GM12878 (cell line): ENCODE data around the gene COQ9. TPM values are rescaled to one million over a fixed set of nuclear protein-coding genes. Genes with fewer than 3 reads are reported as not detected.
"Not testable (repeated sequence)": the region's sequence is repeated elsewhere in the genome, so short reads cannot be mapped to it uniquely, and the experiment has no call there.

Source experiments
- ATAC-seq: fragments of 200-7000 bp; cut with Tn5 transposase; 3 replicates; pipeline ENCODE4 v1.9.1; 2020; ENCODE audit warnings: mild to moderate bottlenecking, moderate library complexity
- BruUV-seq: library from RNA; stranded (reverse); fragments of 400-500 nt; replicated peaks from 2 replicates; lab custom pipeline; 2021; lab: Mats Ljungman, UMichigan
- CTCF ChIA-PET: fragments of 300-600 bp; sonication (Branson Sonifier 250); formaldehyde crosslinking; extraction: SDS; loops from one replicate; lab custom pipeline; 2021; ENCODE audit warnings: inconsistent platforms; lab: Yijun Ruan, JAX
- POLR2A ChIA-PET: fragments of 350-600 bp; formaldehyde crosslinking; extraction: SDS; loops from one replicate; lab custom pipeline; 2021; ENCODE audit warnings: inconsistent platforms; lab: Charles Lee
- RAD21 ChIA-PET: fragments of 300-600 bp; sonication (Branson Sonifier 250); formaldehyde crosslinking; loops from one replicate; lab custom pipeline; 2023; ENCODE audit warnings: antibody characterized with exemption; ENCODE audit not compliant: unreplicated experiment; lab: Charles Lee
- SMC1A ChIA-PET: fragments of 300-600 bp; sonication (Branson Sonifier 250); formaldehyde crosslinking; loops from one replicate; lab custom pipeline; 2023; ENCODE audit not compliant: unreplicated experiment, uncharacterized antibody; lab: Charles Lee
- DNase-seq: peaks from one replicate; pipeline ENCODE4 v3.0.0-alpha.2; 2011; ENCODE audit warnings: low read depth, low spot score
- FAIRE-seq: peaks from 3 replicates; lab custom pipeline; 2011; peaks lifted over from hg19 to GRCh38; lab: Jason Lieb, UNC
- H2AFZ ChIP-seq: 2 replicates; pipeline ENCODE4 v1.6.0; 2011; ENCODE audit warnings: low read depth, low read length, control low read depth; ENCODE audit not compliant: control insufficient read depth
- H3K27ac ChIP-seq: 2 replicates; pipeline ENCODE4 v1.5.1; 2011; ENCODE audit warnings: control low read depth; ENCODE audit not compliant: control insufficient read depth, insufficient read depth
- H3K27me3 ChIP-seq, 2 experiments: replicated peaks in 1 of 2; 2 replicates each; pipeline versions ENCODE4 v1.6.0 to v1.6.1; 2011; ENCODE audit warnings: low read length in 1 of 2; ENCODE audit not compliant: control insufficient read depth in 2 of 2, insufficient read depth in 2 of 2
- H3K36me3 ChIP-seq, 2 experiments: 2 replicates each; pipeline ENCODE4 v1.5.1; 2011; ENCODE audit warnings: low read length in 1 of 2; ENCODE audit not compliant: control insufficient read depth in 2 of 2, insufficient read depth in 2 of 2
- H3K4me1 ChIP-seq: 2 replicates; pipeline ENCODE4 v1.6.1; 2011; ENCODE audit warnings: mild to moderate bottlenecking, low read length, moderate library complexity, mixed read lengths; ENCODE audit not compliant: control insufficient read depth, insufficient read depth
- H3K4me2 ChIP-seq: 2 replicates; pipeline ENCODE4 v1.6.0; 2011; ENCODE audit warnings: control low read depth; ENCODE audit not compliant: control insufficient read depth, insufficient read depth
- H3K4me3 ChIP-seq: fragments of 200-600 bp; sonication (generic); 2 replicates; pipeline ENCODE4 v1.5.1; 2016
- H3K79me2 ChIP-seq: 2 replicates; pipeline ENCODE4 v1.6.0; 2011; ENCODE audit warnings: low read length; ENCODE audit not compliant: control insufficient read depth, insufficient read depth
- H3K9ac ChIP-seq: 2 replicates; pipeline ENCODE4 v1.8.0; 2011; ENCODE audit warnings: low read length, control low read depth, mixed read lengths; ENCODE audit not compliant: control insufficient read depth, insufficient read depth
- H3K9me3 ChIP-seq: replicated peaks from 3 replicates; pipeline ENCODE4 v1.5.1; 2011; ENCODE audit warnings: mild to moderate bottlenecking, low read length; ENCODE audit not compliant: control insufficient read depth, insufficient read depth
- H4K20me1 ChIP-seq: 2 replicates; pipeline ENCODE4 v1.6.0; 2011; ENCODE audit not compliant: control insufficient read depth, insufficient read depth
- IKZF1 ChIP-seq: fragments of 450-650 bp; conservative IDR thresholded peaks from 2 replicates; pipeline ENCODE4 v1.6.1; 2017; ENCODE audit warnings: antibody characterized with exemption, mild to moderate bottlenecking
- LARP7 ChIP-seq: fragments of 450-650 bp; IDR thresholded peaks from 2 replicates; pipeline ENCODE4 v1.6.1; 2017; ENCODE audit warnings: mild to moderate bottlenecking
- MEF2A ChIP-seq: IDR thresholded peaks from 2 replicates; pipeline ENCODE4 v1.6.1; 2011; ENCODE audit warnings: low read depth, mild to moderate bottlenecking, low read length, moderate library complexity; ENCODE audit not compliant: insufficient read depth
- PAX5 ChIP-seq: IDR thresholded peaks from 2 replicates; pipeline ENCODE4 v1.6.1; 2011; ENCODE audit warnings: low read depth, low read length, borderline replicate concordance
- POU2F2 ChIP-seq: IDR thresholded peaks from 3 replicates; pipeline ENCODE4 v1.6.1; 2011; ENCODE audit warnings: low read depth, mild to moderate bottlenecking, low read length, borderline replicate concordance
- SPI1 ChIP-seq: IDR thresholded peaks from 2 replicates; pipeline ENCODE4 v1.6.1; 2011; ENCODE audit warnings: low read depth, mild to moderate bottlenecking, low read length, moderate library complexity, borderline replicate concordance; ENCODE audit not compliant: insufficient read depth
- TCF7 ChIP-seq: IDR thresholded peaks from 2 replicates; pipeline ENCODE4 v1.6.1; 2014; ENCODE audit warnings: antibody characterized with exemption, borderline replicate concordance
- WGBS: methylation state at CpG from one replicate; pipeline ENCODE4 v1.1.6; 2016; ENCODE audit warnings: low lambda C conversion rate; ENCODE audit not compliant: insufficient replicate concordance, insufficient coverage; ENCODE audit errors: missing lambda C conversion rate; 5-methylcytosine and 5-hydroxymethylcytosine counted together
- in situ Hi-C: fragments of 300-500 bp; cut with MboI; formaldehyde crosslinking; loops from 9 replicates; pipeline ENCODE4 v1.14.3; 2018; ENCODE audit warnings: mixed read lengths
- intact Hi-C: fragments of 100-400 bp; cut with micrococcal nuclease; formaldehyde crosslinking; loops from one replicate; pipeline ENCODE4 v1.14.2; 2022; ENCODE audit not compliant: unreplicated experiment
- polyA plus RNA-seq, 11 experiments: library from polyadenylated mRNA; depleted of rRNA in 4 of 11; unstranded in 6 of 11; stranded (reverse) in 5 of 11; fragments of >200 nt; fragmentation: Nextera tagmentation in 4 of 11; fragmentation: Illumina TruSeq in 1 of 11; extraction: Ambion mirVana in 4 of 11; extraction: Trizol in 1 of 11; gene quantifications; 1 replicate in 1 of 11; 2 replicates in 10 of 11; pipeline versions ENCODE4 v1.2.1 to v1.2.3, GENCODE V29; 2011 to 2016; ENCODE audit warnings: inconsistent platforms in 2 of 11, missing spikeins in 2 of 11, low read depth in 1 of 11
- total RNA-seq, 4 experiments: library from RNA; depleted of rRNA in 3 of 4; stranded (reverse); fragments of >200 nt in 3 of 4; fragmentation: Illumina TruSeq in 1 of 4; extraction: Trizol in 1 of 4; gene quantifications; 2 replicates each; pipeline versions ENCODE4 v1.2.1 to v1.2.3, GENCODE V29; 2013 to 2021
- TF ChIP-seq, protein P1 (sequence below): IDR thresholded peaks from 2 replicates; pipeline ENCODE4 v1.6.1; 2012; ENCODE audit warnings: mild to moderate bottlenecking, low read depth, low read length

COQ9 gene
- total and polyA plus RNA-seq, 10 of the 15 experiments (the other 5 are each of a cell fraction or from before 2014, with no cell fraction given), result 24.1 to 79.7 (median 50.1) TPM

DNA sequence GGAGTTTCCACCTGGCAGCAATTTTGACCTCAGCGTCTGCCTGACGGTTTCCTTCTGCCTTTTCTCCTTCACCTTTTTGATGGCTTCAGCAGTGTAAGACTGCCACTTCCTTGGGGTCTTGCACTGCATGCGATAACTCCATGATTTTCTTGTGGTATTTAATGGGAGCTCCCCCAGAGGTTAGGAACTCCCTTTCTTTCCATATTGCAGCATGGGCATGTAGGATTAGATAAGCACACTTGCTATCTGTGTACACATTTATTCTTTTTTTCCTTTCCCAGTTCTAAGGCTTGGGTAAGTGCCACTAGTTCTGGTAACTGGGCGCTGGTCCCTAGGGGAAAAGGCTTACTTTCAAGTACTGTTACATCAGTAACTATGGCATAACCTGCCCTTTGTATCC, 49.8 kb upstream of the COQ9 start:
- H3K9ac ChIP-seq, H3K4me2 ChIP-seq, BruUV-seq, H3K36me3 ChIP-seq, H3K9me3 ChIP-seq, intact Hi-C loops, H3K79me2 ChIP-seq, H3K4me3 ChIP-seq, in situ Hi-C loops, H3K27ac ChIP-seq, ATAC-seq, H2AFZ ChIP-seq, H3K4me1 ChIP-seq, H4K20me1 ChIP-seq, DNase-seq, H3K27me3 ChIP-seq, POLR2A ChIA-PET, FAIRE-seq, RAD21 ChIA-PET: not testable (repeated sequence)
- ChIA-PET SMC1A (interaction anchor here (1.0 to 3.4 kb wide), 3 partner anchors 10 to 28 kb away, joined by 3 to 10 read pairs (median 7); no protein-coding TSS in a partner anchor), CTCF (interaction anchor here (1.2 kb wide), 1 partner anchor 92 kb away, joined by 3 read pairs; no protein-coding TSS in a partner anchor)
- 35% methylated on average over 4 of the region's 4 CpGs for WGBS

DNA sequence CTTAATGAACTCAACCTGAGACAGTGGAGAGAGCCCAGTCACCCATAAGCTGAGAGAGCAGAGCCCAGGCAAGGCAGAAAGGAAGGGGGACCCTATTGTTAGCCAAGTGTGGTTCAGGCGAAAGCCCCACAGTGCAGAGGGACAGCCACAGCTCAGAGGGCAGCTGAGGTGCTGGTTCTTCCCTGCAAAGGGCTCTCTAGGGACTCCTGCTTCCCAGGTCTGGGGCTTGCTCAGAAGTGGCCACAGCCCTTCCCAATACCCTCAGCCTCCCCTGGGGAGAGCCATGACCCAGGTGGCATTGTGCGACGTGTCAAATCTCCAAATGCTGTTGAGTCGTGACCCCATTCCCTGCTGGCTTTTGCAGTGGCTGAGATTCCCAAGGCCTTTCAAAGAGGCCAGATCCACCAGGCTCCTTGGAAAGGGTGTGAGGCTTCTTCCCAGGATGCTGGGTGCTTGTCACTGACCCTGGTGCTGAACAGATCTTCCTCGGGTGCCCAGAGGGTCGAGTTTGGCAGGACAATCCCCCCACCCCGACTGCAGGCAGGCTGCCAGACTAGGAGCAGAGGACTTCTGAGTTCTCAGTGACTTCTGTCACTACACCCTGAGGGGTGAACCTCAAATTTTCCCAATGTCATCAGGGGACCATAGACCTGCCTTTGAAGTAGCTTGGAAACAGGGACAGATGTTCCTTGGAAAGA, 45.2 kb upstream of the COQ9 start:
- peak; percentile 43 for ATAC-seq
- in situ Hi-C loops, result no loop called here
- POLR2A ChIA-PET, result interaction anchor here (0.6 to 3.1 kb wide), 3 partner anchors 11 to 613 kb away, joined by 3 to 10 read pairs (median 9); no protein-coding TSS in a partner anchor
- Histone ChIP-seq H3K9ac (no peak overlapping the region), H3K4me1 (peaks cover 7% of the 10 kb centered on the region), H4K20me1 (no peaks in the 10 kb centered on the region), H2AFZ (no peak overlapping the region), H3K4me2 (no peak overlapping the region), H3K79me2 (no peaks in the 10 kb centered on the region), H3K9me3 (no peaks in the 10 kb centered on the region), H3K36me3 (no peaks in the 10 kb centered on the region), H3K27me3 (no peaks in the 10 kb centered on the region), H3K27ac (no peak overlapping the region), H3K4me3 (no peak overlapping the region)
- RAD21 ChIA-PET, result interaction anchor here (0.8 to 2.8 kb wide), 5 partner anchors 11 to 100 kb away, joined by 3 to 14 read pairs (median 5); no protein-coding TSS in a partner anchor
- CTCF ChIA-PET, result interaction anchor here (0.8 to 1.8 kb wide), 2 partner anchors 11 to 15 kb away, joined by 4 read pairs; no protein-coding TSS in a partner anchor
- no peak for DNase-seq
- no peak for FAIRE-seq
- 66% methylated on average over 7 of the region's 7 CpGs for WGBS
- SMC1A ChIA-PET, result interaction anchor here (0.7 to 2.2 kb wide), 7 partner anchors 11 to 99 kb away, joined by 3 to 8 read pairs (median 4); no protein-coding TSS in a partner anchor
- BruUV-seq, result no TSS peak
- intact Hi-C loops, result no loop called here
- TF ChIP-seq PAX5 (no peak), TCF7 (no peak), SPI1 (no peak), POU2F2 (no peak), IKZF1 (0 out of 2 replicates have a peak, but pooled peaks have one; percentile 13), LARP7 (no peak), MEF2A (no peak)
- TF ChIP-seq, protein P1, sequence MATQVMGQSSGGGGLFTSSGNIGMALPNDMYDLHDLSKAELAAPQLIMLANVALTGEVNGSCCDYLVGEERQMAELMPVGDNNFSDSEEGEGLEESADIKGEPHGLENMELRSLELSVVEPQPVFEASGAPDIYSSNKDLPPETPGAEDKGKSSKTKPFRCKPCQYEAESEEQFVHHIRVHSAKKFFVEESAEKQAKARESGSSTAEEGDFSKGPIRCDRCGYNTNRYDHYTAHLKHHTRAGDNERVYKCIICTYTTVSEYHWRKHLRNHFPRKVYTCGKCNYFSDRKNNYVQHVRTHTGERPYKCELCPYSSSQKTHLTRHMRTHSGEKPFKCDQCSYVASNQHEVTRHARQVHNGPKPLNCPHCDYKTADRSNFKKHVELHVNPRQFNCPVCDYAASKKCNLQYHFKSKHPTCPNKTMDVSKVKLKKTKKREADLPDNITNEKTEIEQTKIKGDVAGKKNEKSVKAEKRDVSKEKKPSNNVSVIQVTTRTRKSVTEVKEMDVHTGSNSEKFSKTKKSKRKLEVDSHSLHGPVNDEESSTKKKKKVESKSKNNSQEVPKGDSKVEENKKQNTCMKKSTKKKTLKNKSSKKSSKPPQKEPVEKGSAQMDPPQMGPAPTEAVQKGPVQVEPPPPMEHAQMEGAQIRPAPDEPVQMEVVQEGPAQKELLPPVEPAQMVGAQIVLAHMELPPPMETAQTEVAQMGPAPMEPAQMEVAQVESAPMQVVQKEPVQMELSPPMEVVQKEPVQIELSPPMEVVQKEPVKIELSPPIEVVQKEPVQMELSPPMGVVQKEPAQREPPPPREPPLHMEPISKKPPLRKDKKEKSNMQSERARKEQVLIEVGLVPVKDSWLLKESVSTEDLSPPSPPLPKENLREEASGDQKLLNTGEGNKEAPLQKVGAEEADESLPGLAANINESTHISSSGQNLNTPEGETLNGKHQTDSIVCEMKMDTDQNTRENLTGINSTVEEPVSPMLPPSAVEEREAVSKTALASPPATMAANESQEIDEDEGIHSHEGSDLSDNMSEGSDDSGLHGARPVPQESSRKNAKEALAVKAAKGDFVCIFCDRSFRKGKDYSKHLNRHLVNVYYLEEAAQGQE, result peak; percentile 59; the same call in 1 of the 2 replicates
- TF ChIP-seq, all 136 proteins: peak for 2
